Esophagus squamous epithelium (tissue), 4 donors: Measurements from ENCODE around the gene TMEM61.

Source experiments
- CTCF ChIP-seq, 6 experiments: fragments of 450-650 bp in 4 of 6; fragments of 200-600 bp in 2 of 6; sonication (generic) in 2 of 6; IDR thresholded peaks; one replicate each; pipeline ENCODE4 v1.5.1; 2016 to 2019; ENCODE audit warnings: antibody characterized with exemption in 6 of 6, mild to moderate bottlenecking in 4 of 6, moderate library complexity in 4 of 6
- POLR2A ChIP-seq, 4 donors: fragments of 450-650 bp; IDR thresholded peaks; one replicate each; pipeline ENCODE4 v1.6.1; 2017; ENCODE audit warnings: antibody characterized with exemption in 4 of 4, mild to moderate bottlenecking in 4 of 4, moderate library complexity in 3 of 4

GRCh38 chr1:54969879-54970278 is 10.5 kb upstream of the TMEM61 start:
- TF ChIP-seq CTCF (IDR thresholded peaks at IDR 0.05) (no peak), POLR2A (IDR thresholded peaks at IDR 0.05) (no peak)
